CD4-positive, CD25-positive, alpha-beta regulatory T cell (primary cell): ENCODE results near the gene GATA6. TPM values are rescaled to one million over a fixed set of nuclear protein-coding genes. Genes with fewer than 3 reads are reported as not detected.
A peak's percentile ranks its signal among the peaks of the same experiment; 100 is the strongest.

Source experiments
- ATAC-seq, 2 donors: fragments of 150-1000 bp; cut with Tn5 transposase; one replicate each; pipeline ENCODE4 v1.10.0; 2021; ENCODE audit warnings: low read depth in 2 of 2, moderate number of reproducible peaks in 2 of 2, moderate library complexity in 1 of 2
- DNase-seq, 3 donors: peaks; one replicate each; pipeline versions ENCODE4 v3.0.0 to v3.0.0-alpha.2; 2012 to 2022; ENCODE audit warnings: mixed read lengths in 1 of 3
- H3K27ac ChIP-seq: one replicate; pipeline ENCODE4 v1.7.0; 2013; ENCODE audit warnings: mild to moderate bottlenecking, low read length; ENCODE audit not compliant: insufficient read depth, poor library complexity, severe bottlenecking
- H3K27me3 ChIP-seq: one replicate; pipeline ENCODE4 v1.7.0; 2013; ENCODE audit warnings: low read length; ENCODE audit not compliant: control insufficient read depth, insufficient read depth
- H3K36me3 ChIP-seq: one replicate; pipeline ENCODE4 v1.7.0; 2013; ENCODE audit warnings: mild to moderate bottlenecking, low read length, moderate library complexity; ENCODE audit not compliant: control insufficient read depth, insufficient read depth
- H3K4me1 ChIP-seq: 2 replicates; pipeline ENCODE4 v1.7.0; 2013; ENCODE audit warnings: mild to moderate bottlenecking, low read length; ENCODE audit not compliant: insufficient read depth, control insufficient read depth, poor library complexity, severe bottlenecking
- H3K4me3 ChIP-seq: one replicate; pipeline ENCODE4 v1.7.0; 2013; ENCODE audit warnings: low read depth, mild to moderate bottlenecking, low read length, moderate library complexity
- H3K9me3 ChIP-seq, 2 experiments: 1 replicate in 1 of 2; 2 replicates in 1 of 2; pipeline ENCODE4 v1.7.0; 2013; ENCODE audit warnings: low read length in 2 of 2, mild to moderate bottlenecking in 1 of 2, moderate library complexity in 1 of 2; ENCODE audit not compliant: control insufficient read depth in 2 of 2
- H3K27ac Mint-ChIP-seq, 3 donors: one replicate each; pipeline ENCODE4 v1.8.0; 2020 to 2022; ENCODE audit warnings: mild to moderate bottlenecking in 3 of 3, mixed read lengths in 3 of 3, moderate library complexity in 2 of 3
- H3K27me3 Mint-ChIP-seq: one replicate; pipeline ENCODE4 v1.8.0; 2022; ENCODE audit warnings: mild to moderate bottlenecking, mixed read lengths
- H3K36me3 Mint-ChIP-seq: one replicate; pipeline ENCODE4 v1.8.0; 2020; ENCODE audit warnings: mixed read lengths
- H3K4me1 Mint-ChIP-seq, 4 donors: one replicate each; pipeline ENCODE4 v1.8.0; 2020 to 2022; ENCODE audit warnings: mixed read lengths in 4 of 4, mild to moderate bottlenecking in 1 of 4
- H3K4me3 Mint-ChIP-seq, 4 donors: one replicate each; pipeline ENCODE4 v1.8.0; 2020 to 2022; ENCODE audit warnings: mild to moderate bottlenecking in 4 of 4, mixed read lengths in 4 of 4, moderate library complexity in 3 of 4
- H3K9me3 Mint-ChIP-seq, 7 donors: one replicate each; pipeline ENCODE4 v1.8.0; 2020 to 2022; ENCODE audit warnings: mixed read lengths in 7 of 7, mild to moderate bottlenecking in 3 of 7, moderate library complexity in 2 of 7
- polyA plus RNA-seq, 4 donors: library from polyadenylated mRNA; unstranded; fragments of 300-500 nt; fragmentation: Illumina TruSeq; gene quantifications; one replicate each; pipeline ENCODE4 v1.2.3, GENCODE V29; 2021
- total RNA-seq: library from RNA; stranded (reverse); gene quantifications from one replicate; pipeline ENCODE4 v1.2.3, GENCODE V29; 2022

Gene GATA6
- total and polyA plus RNA-seq, 5 donors from 2014 or later, result 0.10 TPM; not detected in 4

DNA sequence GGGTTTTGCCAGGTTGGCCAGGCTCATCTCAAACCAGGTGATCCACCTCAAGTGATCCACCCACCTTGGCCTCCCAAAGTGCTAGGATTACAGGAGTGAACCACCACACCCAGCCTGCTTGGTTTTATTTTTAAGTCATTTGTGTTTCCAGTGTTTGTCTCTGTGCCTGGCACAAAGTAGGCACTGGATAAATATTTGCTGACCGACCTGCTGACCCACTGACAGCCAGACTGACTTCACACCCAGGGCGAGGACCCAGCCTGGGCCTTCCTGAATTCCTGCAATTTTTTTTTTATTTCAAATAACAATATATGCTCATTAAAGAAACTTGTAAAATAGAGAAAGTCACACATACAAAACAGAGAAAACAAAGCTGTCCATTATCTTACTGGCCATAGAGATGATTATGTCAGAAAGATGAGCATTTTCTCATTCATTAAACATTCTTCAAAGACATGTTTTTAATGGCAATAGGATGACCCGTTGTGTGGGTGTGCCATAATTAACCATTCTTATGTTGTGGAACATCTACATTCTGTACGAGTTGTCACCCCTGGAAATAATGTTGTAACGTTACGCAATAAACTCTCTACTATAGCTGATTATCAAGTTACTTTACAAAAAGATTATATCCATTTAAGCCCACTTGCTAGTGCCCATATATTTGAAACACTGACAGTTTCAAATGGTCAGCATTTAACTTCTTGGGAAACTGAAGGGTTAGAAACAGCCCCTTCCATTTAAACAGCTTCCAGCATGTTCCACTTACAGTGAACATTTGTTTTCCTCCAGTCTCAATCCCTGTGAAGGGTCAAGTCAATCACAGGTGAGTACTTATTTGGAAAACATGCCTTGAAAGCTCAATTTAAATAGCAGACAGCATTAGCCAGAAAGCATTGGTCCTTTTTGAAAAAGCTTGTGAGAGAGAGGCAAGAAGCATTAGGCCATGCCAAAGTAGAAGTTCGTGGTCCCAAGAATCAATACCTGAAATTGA lies 25.7 kb upstream of the GATA6 start:
- no peaks in the 10 kb centered on the region for H3K4me1 Mint-ChIP-seq

DNA sequence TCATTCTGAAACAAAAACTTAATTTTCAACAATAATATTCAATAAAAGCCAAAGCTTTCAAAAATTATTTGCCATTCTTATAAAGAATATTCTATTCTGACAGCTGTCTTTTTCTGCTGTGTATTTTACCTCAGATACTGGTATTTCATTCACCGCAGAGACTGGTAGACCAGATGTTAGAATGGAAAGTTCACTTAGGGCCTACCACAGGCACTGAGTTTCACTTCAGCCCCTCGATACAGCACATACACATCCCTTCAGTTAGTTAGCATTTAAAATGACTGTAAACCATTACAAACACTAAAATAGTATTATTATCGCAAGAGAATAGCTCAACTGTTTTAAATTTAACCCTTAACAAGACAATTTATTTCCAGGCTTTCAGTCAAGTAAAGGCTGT lies 24.2 kb upstream of the GATA6 start:
- Mint-ChIP-seq H3K4me1 (no peaks in the 10 kb centered on the region), H3K27ac (no peak overlapping the region), H3K4me3 (no peak overlapping the region), H3K36me3 (no peaks in the 10 kb centered on the region), H3K27me3 (peaks cover 14% of the 10 kb centered on the region), H3K9me3 (peaks cover 0 to 2% (median 0%) of the 10 kb centered on the region in 7 donors)
- Histone ChIP-seq H3K27ac (no peak overlapping the region), H3K4me1 (no peaks in the 10 kb centered on the region), H3K27me3 (no peaks in the 10 kb centered on the region), H3K36me3 (no peaks in the 10 kb centered on the region), H3K9me3 (no peaks in the 10 kb centered on the region), H3K4me3 (no peak overlapping the region)
- no peak for DNase-seq
- no peak for ATAC-seq

More for the DNA sequence above, 25.7 kb upstream of the GATA6 start:
- Mint-ChIP-seq H3K27ac (no peak overlapping the region), H3K4me3 (no peak overlapping the region), H3K27me3 (peaks cover 8% of the 10 kb centered on the region), H3K9me3 (peaks cover 0 to 2% (median 0%) of the 10 kb centered on the region in 7 donors), H3K36me3 (no peaks in the 10 kb centered on the region)
- Histone ChIP-seq H3K4me3 (no peak overlapping the region), H3K9me3 (no peaks in the 10 kb centered on the region), H3K4me1 (no peaks in the 10 kb centered on the region), H3K27ac (no peak overlapping the region), H3K36me3 (no peaks in the 10 kb centered on the region), H3K27me3 (no peaks in the 10 kb centered on the region)
- DNase-seq (no peak), ATAC-seq (no peak)

DNA sequence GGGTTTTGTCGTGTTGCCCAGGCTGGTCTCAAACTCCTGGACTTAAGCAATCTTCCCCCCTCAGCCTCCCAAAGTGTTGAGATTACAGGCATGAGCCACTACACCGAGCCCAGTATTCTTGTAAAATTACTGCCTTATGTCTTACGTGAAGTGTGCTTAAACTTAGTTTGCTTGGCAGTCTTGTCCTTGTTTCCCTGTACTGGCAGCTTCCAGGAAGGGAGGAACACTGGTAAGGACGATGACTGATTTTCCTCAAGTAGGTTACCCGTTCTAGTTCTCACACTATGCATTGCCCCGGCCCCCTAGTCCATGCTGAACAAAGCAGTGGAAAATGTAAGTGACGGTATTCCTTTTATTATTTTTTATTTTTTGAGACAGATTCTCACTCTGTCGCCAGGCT lies 19.7 kb upstream of the GATA6 start:
- Mint-ChIP-seq H3K36me3 (no peaks in the 10 kb centered on the region), H3K9me3 (peaks cover 0 to 3% (median 0%) of the 10 kb centered on the region in 7 donors), H3K27me3 (peaks cover 14% of the 10 kb centered on the region), H3K4me3 (no peak overlapping the region), H3K27ac (peak overlapping the region in 1 of 3 donors; percentile 26), H3K4me1 (no peaks in the 10 kb centered on the region)
- no peak for ATAC-seq
- H3K27me3 ChIP-seq, result no peaks in the 10 kb centered on the region
- H3K4me3 ChIP-seq, result no peak overlapping the region
- H3K27ac ChIP-seq, result no peak overlapping the region
- no peaks in the 10 kb centered on the region for H3K36me3 ChIP-seq
- H3K4me1 ChIP-seq, result no peaks in the 10 kb centered on the region
- no peaks in the 10 kb centered on the region for H3K9me3 ChIP-seq
- no peak for DNase-seq

GRCh38 chr18:22152093-22152492 lies 17.3 kb upstream of the GATA6 start:
- no peaks in the 10 kb centered on the region for H3K27me3 ChIP-seq
- H3K9me3 ChIP-seq, result no peaks in the 10 kb centered on the region
- DNase-seq, result no peak
- Mint-ChIP-seq H3K9me3 (peaks cover 0 to 2% (median 0%) of the 10 kb centered on the region in 7 donors), H3K4me1 (no peaks in the 10 kb centered on the region), H3K27me3 (peaks cover 14% of the 10 kb centered on the region), H3K27ac (no peak overlapping the region), H3K4me3 (no peak overlapping the region), H3K36me3 (no peaks in the 10 kb centered on the region)
- H3K27ac ChIP-seq, result no peak overlapping the region
- no peak overlapping the region for H3K4me3 ChIP-seq
- H3K36me3 ChIP-seq, result no peaks in the 10 kb centered on the region
- no peaks in the 10 kb centered on the region for H3K4me1 ChIP-seq
- no peak for ATAC-seq

GRCh38 chr18:22153428-22153827 lies 16.0 kb upstream of the GATA6 start:
- H3K4me1 Mint-ChIP-seq, result no peaks in the 10 kb centered on the region
- H3K9me3 ChIP-seq, result no peaks in the 10 kb centered on the region
- H3K4me3 ChIP-seq, result no peak overlapping the region
- no peaks in the 10 kb centered on the region for H3K36me3 ChIP-seq
- no peak overlapping the region for H3K27ac Mint-ChIP-seq
- no peaks in the 10 kb centered on the region for H3K4me1 ChIP-seq
- H3K27ac ChIP-seq, result no peak overlapping the region
- no peak for DNase-seq
- ATAC-seq, result no peak
- H3K9me3 Mint-ChIP-seq, result peaks cover 0 to 2% (median 0%) of the 10 kb centered on the region in 7 donors
- peaks cover 8% of the 10 kb centered on the region for H3K27me3 Mint-ChIP-seq
- no peaks in the 10 kb centered on the region for H3K36me3 Mint-ChIP-seq
- no peak overlapping the region for H3K4me3 Mint-ChIP-seq
- H3K27me3 ChIP-seq, result no peaks in the 10 kb centered on the region

DNA sequence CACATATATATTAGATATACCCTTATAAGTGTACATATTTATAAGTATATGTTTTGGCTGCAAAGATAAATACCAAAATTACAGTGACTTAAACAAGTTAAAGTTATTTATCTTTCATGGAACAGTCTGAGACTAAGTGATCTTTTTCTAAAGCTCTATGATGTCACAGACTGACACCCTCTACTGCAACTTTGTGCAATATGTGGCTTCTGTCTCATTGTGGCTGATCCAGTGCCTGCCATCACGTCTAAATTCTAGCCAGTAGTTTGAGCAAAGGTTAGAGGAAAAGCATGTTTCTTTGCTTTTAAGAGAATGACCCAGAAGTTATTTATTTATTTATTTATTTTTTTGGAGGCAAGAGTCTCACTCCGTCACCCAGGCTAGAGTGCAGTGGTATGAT lies 13.8 kb upstream of the GATA6 start:
- Histone ChIP-seq H3K4me3 (no peak overlapping the region), H3K36me3 (no peaks in the 10 kb centered on the region), H3K27ac (no peak overlapping the region), H3K9me3 (no peaks in the 10 kb centered on the region), H3K4me1 (no peaks in the 10 kb centered on the region), H3K27me3 (no peaks in the 10 kb centered on the region)
- ATAC-seq, result no peak
- Mint-ChIP-seq H3K27me3 (peaks cover 5% of the 10 kb centered on the region), H3K4me3 (no peak overlapping the region), H3K9me3 (peaks cover 0 to 2% (median 0%) of the 10 kb centered on the region in 7 donors), H3K36me3 (no peaks in the 10 kb centered on the region), H3K27ac (no peak overlapping the region), H3K4me1 (no peaks in the 10 kb centered on the region)
- no peak for DNase-seq

GRCh38 chr18:22159014-22159413 lies 10.4 kb upstream of the GATA6 start:
- H3K27me3 Mint-ChIP-seq, result peaks cover 32% of the 10 kb centered on the region
- Histone ChIP-seq H3K4me3 (no peak overlapping the region), H3K36me3 (no peaks in the 10 kb centered on the region), H3K9me3 (no peaks in the 10 kb centered on the region), H3K27me3 (peaks cover 15% of the 10 kb centered on the region), H3K4me1 (no peaks in the 10 kb centered on the region), H3K27ac (no peak overlapping the region)
- DNase-seq (no peak), ATAC-seq (no peak)
- H3K4me1 Mint-ChIP-seq, result no peaks in the 10 kb centered on the region
- H3K9me3 Mint-ChIP-seq, result peaks cover 0 to 2% (median 0%) of the 10 kb centered on the region in 7 donors
- no peak overlapping the region for H3K27ac Mint-ChIP-seq
- no peak overlapping the region for H3K4me3 Mint-ChIP-seq
- no peaks in the 10 kb centered on the region for H3K36me3 Mint-ChIP-seq

DNA sequence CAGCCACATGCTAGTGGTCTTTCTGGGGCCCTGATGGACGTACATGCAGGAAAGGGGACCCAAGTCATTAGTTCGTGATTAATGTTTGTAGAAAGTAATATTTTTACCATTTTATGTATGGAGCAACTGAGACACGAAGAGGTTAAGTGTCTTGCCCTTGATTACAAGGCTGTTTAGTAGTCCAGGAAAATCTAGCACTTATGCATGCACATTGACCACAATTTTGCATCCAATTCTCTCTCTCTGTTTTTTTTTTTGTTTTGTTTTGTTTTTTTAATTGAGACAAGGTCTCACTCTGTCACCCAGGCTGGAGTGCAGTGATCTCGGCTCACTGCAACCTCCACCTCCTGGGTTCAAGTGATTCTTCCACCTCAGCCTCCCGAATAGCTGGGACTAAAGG lies 8.3 kb upstream of the GATA6 start:
- ATAC-seq, result no peak
- H3K27me3 Mint-ChIP-seq, result peaks cover 46% of the 10 kb centered on the region

More for the DNA sequence above, 8.3 kb upstream of the GATA6 start:
- Mint-ChIP-seq H3K27ac (no peak overlapping the region), H3K4me3 (no peak overlapping the region), H3K4me1 (peaks cover 0 to 1% (median 0%) of the 10 kb centered on the region in 4 donors), H3K36me3 (no peaks in the 10 kb centered on the region), H3K9me3 (peaks cover 0 to 2% (median 0%) of the 10 kb centered on the region in 7 donors)
- Histone ChIP-seq H3K36me3 (no peaks in the 10 kb centered on the region), H3K4me1 (no peaks in the 10 kb centered on the region), H3K27me3 (peaks cover 22% of the 10 kb centered on the region), H3K27ac (no peak overlapping the region), H3K4me3 (no peak overlapping the region), H3K9me3 (no peaks in the 10 kb centered on the region)
- DNase-seq, result no peak
